Jurkat, Clone E6-1 (cell line): Measurements from ENCODE around the gene CNDP1. TPM values are rescaled to one million over a fixed set of nuclear protein-coding genes. Genes with fewer than 3 reads are reported as not detected.
A peak's percentile ranks its signal among the peaks of the same experiment; 100 is the strongest.
"Not testable (repeated sequence)": the region's sequence is repeated elsewhere in the genome, so short reads cannot be mapped to it uniquely, and the experiment has no call there.

Experiments used
- DNase-seq: peaks from one replicate; pipeline ENCODE4 v3.0.0-alpha.2; 2011; ENCODE audit warnings: low read depth, low spot score
- H3K4me3 ChIP-seq: 2 replicates; pipeline ENCODE4 v1.5.1; 2011; ENCODE audit warnings: mild to moderate bottlenecking, low read length, control low read depth, moderate library complexity
- polyA plus RNA-seq: library from polyadenylated mRNA; unstranded; fragments of >200 nt; gene quantifications from one replicate; pipeline ENCODE4 v1.2.1, GENCODE V29; 2012; ENCODE audit warnings: missing spikeins; ENCODE audit not compliant: insufficient read length, insufficient read depth

Gene CNDP1
- polyA plus RNA-seq, result not detected

DNA sequence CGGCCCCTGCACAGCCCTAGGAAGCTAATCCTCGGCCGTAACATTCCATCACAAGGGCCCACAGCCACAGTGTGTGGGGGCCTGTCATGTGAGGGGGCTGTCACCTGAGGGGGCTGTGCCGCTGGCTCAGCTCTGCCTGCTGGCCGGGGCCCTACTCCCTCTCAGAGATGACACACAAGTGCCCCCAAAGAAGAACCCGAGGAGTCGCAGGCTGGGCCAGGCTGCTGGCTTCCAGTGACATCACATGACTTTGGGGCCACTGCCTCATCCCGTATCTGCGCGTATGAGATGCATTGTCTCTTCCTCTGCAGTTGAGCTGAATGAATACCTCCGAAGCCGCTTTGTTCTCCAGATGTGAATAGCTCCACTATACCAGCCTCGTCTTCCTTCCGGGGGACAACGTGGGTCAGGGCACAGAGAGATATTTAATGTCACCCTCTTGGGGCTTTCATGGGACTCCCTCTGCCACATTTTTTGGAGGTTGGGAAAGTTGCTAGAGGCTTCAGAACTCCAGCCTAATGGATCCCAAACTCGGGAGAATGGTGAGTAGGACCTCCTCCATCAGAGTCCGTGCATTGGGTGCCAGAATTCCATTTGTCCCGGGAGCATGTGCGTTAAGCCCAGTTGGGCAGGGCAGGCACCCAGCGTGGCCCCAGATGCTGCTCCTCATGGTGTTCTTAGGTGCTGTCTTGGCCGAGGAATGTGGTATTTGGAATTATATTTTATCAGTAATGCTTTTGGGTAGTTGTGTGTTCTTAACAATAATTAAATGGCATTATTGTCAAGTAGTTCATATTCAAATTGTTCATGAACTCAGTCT lies at the start of gene CNDP1:
CNDP1 (plus strand) TSS at position 351 of the 820 bp plus-strand sequence; CDS start at position 519, 168 bp downstream.
- H3K4me3 ChIP-seq, result no peak within 1 kb of the TSS
- no peak for DNase-seq

DNA sequence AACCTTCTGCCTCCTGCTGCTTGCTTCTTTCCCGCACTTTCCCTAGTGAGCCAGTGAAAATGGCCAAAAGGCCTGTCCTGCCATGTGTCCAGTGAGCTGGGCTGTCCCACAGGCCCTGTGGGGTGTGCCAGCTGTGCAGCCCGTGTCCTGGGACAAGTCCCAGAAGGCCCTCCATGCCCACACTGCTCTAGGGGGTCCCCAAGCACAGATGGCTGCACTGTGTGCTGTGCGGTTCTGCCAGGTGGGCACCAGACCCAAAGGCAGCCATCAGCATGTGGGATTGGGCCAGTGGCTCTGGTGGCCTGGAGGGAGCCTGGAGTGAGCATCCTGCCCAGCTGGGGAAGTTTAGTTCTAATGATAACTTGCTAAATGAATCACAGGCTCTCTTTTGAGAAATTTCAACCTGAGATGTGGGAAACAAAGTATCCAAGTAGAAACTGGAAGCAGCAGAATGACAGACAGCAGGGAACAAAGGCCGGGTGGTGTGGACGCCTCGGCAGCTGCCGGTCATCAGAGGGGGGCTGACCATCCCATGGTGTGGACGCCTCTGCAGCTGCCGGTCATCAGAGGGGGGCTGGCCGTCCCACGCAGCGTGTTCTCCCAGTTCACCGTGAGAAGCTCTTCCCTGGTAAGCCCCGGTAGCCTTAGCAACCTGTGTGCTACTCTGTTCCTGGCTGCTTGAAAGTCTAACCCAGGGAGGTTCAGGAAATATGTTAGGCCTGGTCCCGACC lies 48.0 kb upstream of the CNDP1 start:
- DNase-seq, result no peak
- no peak overlapping the region for H3K4me3 ChIP-seq

DNA sequence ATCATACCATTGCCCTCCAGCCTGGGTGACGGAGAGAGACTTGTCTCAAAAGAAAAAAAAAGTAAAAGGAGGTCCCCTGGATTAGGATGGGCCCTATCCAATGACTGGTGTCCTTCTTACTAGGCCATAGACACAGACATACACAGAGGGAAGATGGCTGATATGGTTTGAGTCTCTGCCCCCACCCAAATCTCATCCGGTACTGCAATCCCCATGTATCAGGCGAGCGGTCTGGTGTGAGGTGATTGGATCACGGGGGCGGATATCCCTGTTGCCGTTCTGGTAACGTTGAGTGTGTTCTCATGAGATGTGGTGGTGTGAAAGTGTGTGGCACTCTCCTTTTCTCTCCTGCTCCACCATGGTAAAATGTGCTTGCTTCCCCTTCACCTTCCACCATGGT lies 45.9 kb upstream of the CNDP1 start:
- H3K4me3 ChIP-seq, result no peak overlapping the region
- no peak for DNase-seq

DNA sequence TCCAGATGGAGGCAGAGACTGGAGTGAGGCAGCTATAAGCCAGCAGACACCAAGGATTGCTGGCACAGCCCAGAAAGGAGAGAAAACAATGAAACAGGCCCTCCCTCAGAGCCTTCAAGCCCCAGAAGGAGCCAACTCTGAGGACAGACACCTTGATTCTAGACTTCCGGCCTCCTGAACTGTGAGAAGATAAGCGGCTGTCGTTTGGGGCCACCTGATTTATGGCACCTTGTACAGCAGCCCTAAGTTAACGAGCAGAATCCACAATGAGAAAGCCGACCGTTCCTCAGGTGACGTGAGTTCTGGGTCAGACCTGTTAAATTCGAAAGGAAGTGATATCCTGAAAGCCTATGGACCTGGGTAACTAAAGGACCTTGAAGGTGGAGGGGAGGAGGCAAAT lies 45.4 kb upstream of the CNDP1 start:
- no peak overlapping the region for H3K4me3 ChIP-seq
- no peak for DNase-seq

- no peak for DNase-seq
- no peak overlapping the region for H3K4me3 ChIP-seq
Measured at GRCh38 chr18:74489676-74490075, 44.6 kb upstream of the CNDP1 start.

GRCh38 chr18:74492259-74492658 lies 42.0 kb upstream of the CNDP1 start:
- DNase-seq, result no peak

GRCh38 chr18:74493689-74494088 lies 40.6 kb upstream of the CNDP1 start:
- H3K4me3 ChIP-seq, result no peak overlapping the region
- peak; percentile 81 for DNase-seq

More at GRCh38 chr18:74492259-74492658, 42.0 kb upstream of the CNDP1 start:
- H3K4me3 ChIP-seq, result no peak overlapping the region

- no peak for DNase-seq
- H3K4me3 ChIP-seq, result no peak overlapping the region
Measured at GRCh38 chr18:74494514-74494913, 39.8 kb upstream of the CNDP1 start.

DNA sequence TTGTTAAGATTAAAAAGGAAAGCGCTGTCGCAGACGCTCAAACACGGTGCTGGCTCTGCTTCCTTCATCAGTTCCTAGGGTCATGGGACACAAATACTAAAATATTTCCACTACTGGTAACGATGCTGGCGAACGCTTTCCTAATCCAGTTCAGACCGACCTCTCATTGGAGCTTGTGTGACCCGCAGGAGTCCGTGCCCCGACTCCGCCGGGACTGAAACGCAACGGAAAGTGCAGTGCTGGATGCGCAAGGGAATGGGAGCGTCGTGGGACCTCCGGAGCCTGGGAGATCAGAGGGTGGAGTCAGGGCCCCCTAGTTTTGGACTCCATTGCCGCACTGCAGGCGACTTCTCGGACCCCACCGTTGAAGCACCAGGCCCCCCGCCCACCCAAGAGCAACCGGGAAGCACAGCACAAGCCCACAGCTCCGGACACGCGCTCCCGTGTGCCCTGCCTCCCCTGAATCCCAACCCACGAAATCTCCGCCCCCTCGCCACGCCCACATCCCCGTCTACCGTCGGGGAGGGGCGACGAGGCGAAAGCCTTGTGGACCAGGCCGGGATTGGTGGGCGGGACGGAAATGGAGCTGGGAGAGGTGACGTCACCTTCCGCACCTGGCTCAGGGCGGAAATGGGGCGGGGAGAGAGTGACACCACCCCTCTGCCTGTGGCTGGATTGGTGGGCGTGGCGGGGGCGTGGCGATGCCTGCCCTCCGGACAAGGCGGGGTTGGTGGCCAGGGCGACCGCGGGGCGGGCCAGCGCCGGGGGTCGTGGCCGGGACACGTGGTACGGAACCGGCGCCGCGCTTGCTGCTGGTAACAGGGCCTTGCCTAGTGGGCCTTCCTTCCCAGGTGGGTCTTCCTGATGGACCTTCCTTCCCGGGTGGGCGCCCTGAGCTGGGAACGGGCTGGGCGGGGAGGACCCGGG lies 38.5 kb upstream of the CNDP1 start, which contains the start of gene CNDP2:
CNDP2 (plus strand) TSS at position 783 of the 927 bp plus-strand sequence. CDS start 3,611 bp downstream, outside the sequence.
- peak; percentile 96 for DNase-seq
- peak within 1 kb of the TSS; percentile 77 for H3K4me3 ChIP-seq

DNA sequence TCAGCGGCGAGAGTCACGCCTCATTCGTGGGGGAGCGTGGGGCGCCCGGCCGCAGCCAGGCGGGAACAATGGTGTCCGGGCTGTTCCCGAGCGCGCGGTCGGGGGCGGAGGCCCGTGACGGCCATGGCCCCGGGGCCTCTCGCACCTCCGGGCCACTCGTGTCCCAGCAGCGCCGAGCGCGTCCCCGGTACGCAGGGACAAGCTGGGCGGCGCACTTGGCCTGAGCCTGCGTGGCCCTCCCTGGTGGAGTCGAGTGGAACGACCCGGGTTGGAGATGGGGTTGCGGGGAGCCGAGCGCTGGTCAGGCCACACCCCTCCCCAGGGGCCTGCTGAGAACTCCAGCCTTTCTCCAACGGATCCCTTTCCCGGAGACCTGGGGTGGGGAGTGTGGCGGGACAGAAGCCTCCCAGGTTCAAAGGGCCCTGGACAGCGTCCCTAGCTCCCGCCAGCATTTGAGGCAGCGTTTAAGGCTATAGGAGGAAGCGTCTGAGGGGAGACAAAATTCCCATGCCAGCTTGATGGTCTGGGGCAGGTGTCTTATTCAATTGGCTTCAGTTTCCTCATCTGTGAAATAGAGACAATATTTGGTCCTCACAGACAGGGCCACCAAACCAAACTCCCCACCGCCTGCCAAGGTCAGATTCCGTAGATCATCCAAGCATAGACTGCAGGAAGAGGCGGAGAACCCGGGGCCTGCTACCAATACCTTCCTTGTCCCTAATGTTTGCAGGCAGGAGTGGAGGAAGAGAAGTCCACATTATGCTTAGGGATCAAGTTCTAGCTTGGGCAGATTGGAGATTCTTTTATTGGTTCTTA lies 37.6 kb upstream of the CNDP1 start:
- DNase-seq, result no peak
- peak overlapping the region; percentile 77 for H3K4me3 ChIP-seq

- H3K4me3 ChIP-seq, result peak overlapping the region; percentile 77
- peak; percentile 42 for DNase-seq
Measured at GRCh38 chr18:74497324-74497676, 37.0 kb upstream of the CNDP1 start.

DNA sequence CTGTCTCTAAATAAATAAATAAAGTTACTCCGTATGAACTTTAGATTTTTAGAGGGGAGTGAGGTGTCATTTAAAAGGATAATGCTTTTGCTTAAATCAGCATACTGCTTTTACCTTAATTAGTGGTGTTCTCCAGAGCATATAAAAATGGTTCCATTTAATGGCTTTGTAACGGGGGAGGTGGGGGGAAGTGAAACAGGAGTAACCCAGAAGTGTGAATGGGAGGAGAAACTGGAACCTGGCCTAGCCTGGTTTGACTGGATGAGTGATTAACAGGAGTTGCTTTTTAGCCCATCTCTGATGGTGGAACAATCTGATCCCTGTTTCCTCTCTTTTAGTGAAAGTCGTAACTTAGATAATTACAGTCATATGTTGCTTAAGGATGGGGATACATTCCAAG lies 36.5 kb upstream of the CNDP1 start:
- no peak overlapping the region for H3K4me3 ChIP-seq
- DNase-seq, result no peak

DNA sequence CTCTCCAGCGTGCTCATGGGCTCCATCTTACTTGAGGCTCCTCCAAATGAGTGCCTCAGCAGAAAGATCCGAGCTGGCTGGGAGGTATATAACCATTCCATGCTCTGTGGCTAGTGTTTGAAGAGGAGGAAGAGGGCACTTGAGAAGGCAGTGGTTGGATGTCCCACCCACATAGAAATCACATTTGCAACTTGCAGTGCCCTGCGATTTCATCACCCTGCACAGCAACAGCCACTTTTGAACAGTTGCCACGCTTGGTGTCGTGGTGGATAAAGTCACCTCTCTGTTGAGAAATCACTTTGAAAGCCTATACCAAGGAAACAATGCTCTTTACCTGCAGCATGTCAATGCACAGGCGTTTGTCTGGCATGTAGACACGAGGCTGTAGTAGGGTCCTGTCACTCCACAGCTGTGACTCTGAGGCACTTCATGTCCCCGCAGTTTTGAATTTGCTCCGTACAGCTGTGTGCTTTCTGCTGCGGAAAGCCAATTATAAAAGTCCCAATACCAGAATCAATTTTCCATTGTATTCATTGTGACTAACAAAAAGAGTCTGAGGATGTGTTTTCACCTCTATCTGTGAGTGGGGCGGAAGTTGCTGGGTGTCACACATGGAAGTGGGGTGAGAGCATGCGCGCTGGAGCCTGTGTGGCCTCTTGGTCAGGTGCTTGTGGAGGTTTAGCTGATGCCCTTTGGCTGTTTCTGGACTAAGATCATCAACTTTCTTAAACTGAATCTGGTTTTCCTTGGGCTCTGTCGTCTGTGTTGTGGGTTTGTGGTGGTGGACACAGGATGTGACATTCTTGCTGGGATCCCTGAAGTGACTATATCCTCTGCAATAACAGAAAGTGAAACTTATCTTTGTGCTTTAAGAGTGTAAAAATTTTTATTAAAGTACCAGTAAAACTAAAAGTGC lies 35.3 kb upstream of the CNDP1 start:
- peak; percentile 67 for DNase-seq
- peak overlapping the region; percentile 76 for H3K4me3 ChIP-seq

GRCh38 chr18:74499633-74500032 lies 34.7 kb upstream of the CNDP1 start:
- DNase-seq, result peak; percentile 31
- H3K4me3 ChIP-seq, result peak overlapping the region; percentile 76

- no peak for DNase-seq
- H3K4me3 ChIP-seq, result no peak overlapping the region
Measured at GRCh38 chr18:74500372-74500771, 33.9 kb upstream of the CNDP1 start.

GRCh38 chr18:74500774-74501173 lies 33.5 kb upstream of the CNDP1 start:
- H3K4me3 ChIP-seq, DNase-seq: not testable (repeated sequence)

DNA sequence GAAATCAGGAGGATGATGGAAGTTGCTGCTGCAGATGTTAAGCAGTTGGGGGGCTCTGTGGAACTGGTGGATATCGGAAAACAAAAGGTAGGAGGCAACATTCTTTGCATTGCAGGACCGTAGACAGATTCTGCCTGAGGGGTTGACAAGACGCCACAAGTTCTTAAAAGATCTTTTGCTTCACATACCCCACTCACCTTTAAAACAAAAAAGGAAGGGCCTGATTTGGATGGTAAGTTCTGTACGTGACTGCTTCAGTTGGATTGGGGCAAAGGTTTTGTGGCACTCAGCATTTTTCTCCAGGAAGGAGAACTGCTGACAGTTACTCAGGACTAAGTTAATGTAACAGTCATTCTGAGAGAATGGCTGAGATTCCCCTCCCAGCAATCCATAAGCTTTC lies 32.9 kb upstream of the CNDP1 start:
- no peak for DNase-seq
- H3K4me3 ChIP-seq, result no peak overlapping the region
